Activated T-cell treated with anti-CD3 and anti-CD28 coated beads, Interleukin-2, amount 50 U/mL, for 48 hours (primary cell): ENCODE data around the gene PSD4.

Experiments used
- DNase-seq, 2 experiments: peaks; one replicate each; pipeline ENCODE4 v3.0.0-alpha.2; 2020

PSD4 gene

GRCh38 chr2:113185664-113186432, 12.1 kb downstream of the PSD4 start:
- DNase-seq, result no peak

GRCh38 chr2:113186433-113186796, 12.6 kb downstream of the PSD4 start:
- no peak for DNase-seq

GRCh38 chr2:113187771-113188170, 14.0 kb downstream of the PSD4 start:
- no peak for DNase-seq

- DNase-seq, result no peak
These were observed 17.1 kb downstream of the PSD4 start for GRCh38 chr2:113190871-113191270.

- DNase-seq, result no peak
These were observed 18.8 kb downstream of the PSD4 start for GRCh38 chr2:113192459-113193100.

GRCh38 chr2:113195923-113196501, 22.2 kb downstream of the PSD4 start:
- DNase-seq, result no peak

GRCh38 chr2:113196839-113197238, 23.1 kb downstream of the PSD4 start:
- no peak for DNase-seq

- DNase-seq, result no peak
These were observed 23.7 kb downstream of the PSD4 start for GRCh38 chr2:113197347-113198047.

- no peak for DNase-seq
These were observed 24.4 kb downstream of the PSD4 start for GRCh38 chr2:113198048-113198789.

- DNase-seq, result peak; percentile 83 to 86
These were observed 25.2 kb downstream of the PSD4 start for GRCh38 chr2:113198790-113199612.

GRCh38 chr2:113200236-113200635, 26.5 kb downstream of the PSD4 start:
- no peak for DNase-seq

GRCh38 chr2:113200736-113201490, 27.1 kb downstream of the PSD4 start:
- DNase-seq, result no peak

- DNase-seq, result no peak
These were observed 27.9 kb downstream of the PSD4 start for GRCh38 chr2:113201496-113202304.

- DNase-seq, result no peak
These were observed 28.8 kb downstream of the PSD4 start for GRCh38 chr2:113202305-113203216.

GRCh38 chr2:113203217-113203530, 29.4 kb downstream of the PSD4 start:
- no peak for DNase-seq

GRCh38 chr2:113203901-113204519, 30.2 kb downstream of the PSD4 start:
- DNase-seq, result peak; percentile 82 to 85

GRCh38 chr2:113206251-113206650, 32.5 kb downstream of the PSD4 start:
- DNase-seq, result no peak

- no peak for DNase-seq
These were observed 33.2 kb downstream of the PSD4 start for GRCh38 chr2:113207021-113207420.

GRCh38 chr2:113208396-113208795, 34.6 kb downstream of the PSD4 start:
- DNase-seq, result no peak
